ENCODE results near the gene UBXN7.

GRCh38 chr3:196314597-196314996 lies 117.6 kb downstream of the UBXN7 start:
- TF ChIP-seq EZH2 (IDR thresholded peaks at IDR 0.05; ENCODE audit: low read length, unreplicated experiment) (no peak), CTCF (conservative IDR thresholded peaks at IDR 0.05; ENCODE audit: low read depth, low read length) (no peak), EZH2phosphoT487 (IDR thresholded peaks at IDR 0.05; ENCODE audit: borderline replicate concordance, low read length) (no peak)

All from PC-3 (cell line).